Peyer's patch (tissue), 4 donors: ENCODE results near the gene EPS8L2. TPM values are rescaled to one million over a fixed set of nuclear protein-coding genes. Genes with fewer than 3 reads are reported as not detected.

ENCODE experiments used
- DNase-seq, 3 donors: peaks; one replicate each; pipeline ENCODE4 v3.0.0-alpha.2; 2017 to 2019
- H3K27ac ChIP-seq, 4 donors: fragments of 200-600 bp; sonication (generic); one replicate each; pipeline ENCODE4 v1.5.1; 2016 to 2019
- H3K27me3 ChIP-seq, 2 donors: fragments of 200-600 bp; sonication (generic); one replicate each; pipeline ENCODE4 v1.5.1; 2019
- H3K36me3 ChIP-seq, 3 donors: fragments of 200-600 bp; sonication (generic); one replicate each; pipeline ENCODE4 v1.5.1; 2016 to 2019
- H3K4me1 ChIP-seq, 4 donors: fragments of 200-600 bp; sonication (generic); one replicate each; pipeline ENCODE4 v1.5.1; 2016 to 2019
- H3K4me3 ChIP-seq, 4 donors: fragments of 200-600 bp; sonication (generic); 1 replicate in 3 of 4; 2 replicates in 1 of 4; pipeline ENCODE4 v1.5.1; 2016 to 2019; ENCODE audit warnings: mild to moderate bottlenecking in 1 of 4
- H3K9me3 ChIP-seq, 4 donors: fragments of 200-600 bp; sonication (generic); one replicate each; pipeline ENCODE4 v1.5.1; 2016 to 2019; ENCODE audit warnings: mild to moderate bottlenecking in 1 of 4
- CTCF ChIP-seq, 6 experiments: fragments of 450-650 bp in 4 of 6; fragments of 200-600 bp in 2 of 6; sonication (generic) in 1 of 6; IDR thresholded peaks; one replicate each; pipeline ENCODE4 v1.5.1; 2017 to 2019; ENCODE audit warnings: antibody characterized with exemption in 6 of 6, mild to moderate bottlenecking in 3 of 6, moderate library complexity in 1 of 6
- POLR2A ChIP-seq, 2 donors: fragments of 450-650 bp; IDR thresholded peaks; one replicate each; pipeline ENCODE4 v1.5.1; 2017; ENCODE audit warnings: antibody characterized with exemption in 2 of 2, mild to moderate bottlenecking in 2 of 2, moderate library complexity in 2 of 2
- total RNA-seq, 4 donors: library from RNA; depleted of rRNA; stranded (reverse); fragments of >200 nt; gene quantifications; one replicate each; pipeline ENCODE4 v1.1.0, GENCODE V29; 2016

EPS8L2 gene
- total RNA-seq, 4 donors from 2014 or later: 258 to 710 (median 672) TPM

- Histone ChIP-seq H3K36me3 (peaks cover 0 to 21% (median 0%) of the 10 kb centered on the region in 3 donors), H3K9me3 (no peaks in the 10 kb centered on the region), H3K27me3 (no peaks in the 10 kb centered on the region), H3K4me3 (no peak overlapping the region), H3K4me1 (peaks cover 3 to 38% (median 28%) of the 10 kb centered on the region in 4 donors), H3K27ac (peak overlapping the region; percentile 26 to 100 (median 98))
- no peak for DNase-seq
- TF ChIP-seq CTCF (IDR thresholded peaks at IDR 0.05): no peak
- TF ChIP-seq POLR2A (IDR thresholded peaks at IDR 0.05): no peak
Measured at GRCh38 chr11:697811-698311, 8.2 kb upstream of the EPS8L2 start.

GRCh38 chr11:698493-699115 lies 7.4 kb upstream of the EPS8L2 start:
- H3K4me1 ChIP-seq: peaks cover 3 to 41% (median 26%) of the 10 kb centered on the region in 4 donors
- H3K27ac ChIP-seq: peak overlapping the region in 2 of 4 donors; percentile 98 to 100
- peaks cover 0 to 24% (median 0%) of the 10 kb centered on the region in 3 donors for H3K36me3 ChIP-seq
- no peak for TF ChIP-seq CTCF (IDR thresholded peaks at IDR 0.05)
- TF ChIP-seq POLR2A (IDR thresholded peaks at IDR 0.05): no peak
- H3K4me3 ChIP-seq: no peak overlapping the region
- H3K9me3 ChIP-seq: no peaks in the 10 kb centered on the region
- DNase-seq: no peak
- H3K27me3 ChIP-seq: no peaks in the 10 kb centered on the region

GRCh38 chr11:699116-699508 lies 6.9 kb upstream of the EPS8L2 start:
- H3K36me3 ChIP-seq: peaks cover 0 to 24% (median 0%) of the 10 kb centered on the region in 3 donors
- no peaks in the 10 kb centered on the region for H3K9me3 ChIP-seq
- H3K27ac ChIP-seq: no peak overlapping the region
- no peaks in the 10 kb centered on the region for H3K27me3 ChIP-seq
- no peak for TF ChIP-seq CTCF (IDR thresholded peaks at IDR 0.05)
- TF ChIP-seq POLR2A (IDR thresholded peaks at IDR 0.05): no peak
- H3K4me3 ChIP-seq: no peak overlapping the region
- H3K4me1 ChIP-seq: peaks cover 1 to 41% (median 21%) of the 10 kb centered on the region in 4 donors
- no peak for DNase-seq

GRCh38 chr11:699753-700152 lies 6.3 kb upstream of the EPS8L2 start:
- Histone ChIP-seq H3K4me1 (peaks cover 0 to 42% (median 16%) of the 10 kb centered on the region in 4 donors), H3K4me3 (no peak overlapping the region), H3K27ac (no peak overlapping the region), H3K36me3 (peaks cover 0 to 24% (median 0%) of the 10 kb centered on the region in 3 donors), H3K9me3 (no peaks in the 10 kb centered on the region), H3K27me3 (no peaks in the 10 kb centered on the region)
- DNase-seq: no peak
- TF ChIP-seq POLR2A (IDR thresholded peaks at IDR 0.05) (no peak), CTCF (IDR thresholded peaks at IDR 0.05) (no peak)

- Histone ChIP-seq H3K4me3 (no peak overlapping the region), H3K36me3 (peaks cover 0 to 24% (median 0%) of the 10 kb centered on the region in 3 donors), H3K9me3 (no peaks in the 10 kb centered on the region), H3K4me1 (peaks cover 0 to 57% (median 18%) of the 10 kb centered on the region in 4 donors), H3K27ac (peak overlapping the region in 1 of 4 donors; percentile 98), H3K27me3 (no peaks in the 10 kb centered on the region)
- TF ChIP-seq POLR2A (IDR thresholded peaks at IDR 0.05): no peak
- no peak for TF ChIP-seq CTCF (IDR thresholded peaks at IDR 0.05)
- no peak for DNase-seq
Measured at GRCh38 chr11:701741-702461, 4.1 kb upstream of the EPS8L2 start.
